H1 (cell line): Measurements from ENCODE around the gene CWC27. TPM values are rescaled to one million over a fixed set of nuclear protein-coding genes. Genes with fewer than 3 reads are reported as not detected.

Source experiments
- BCL11A ChIP-seq, 2 experiments: IDR thresholded peaks; one replicate each; pipeline ENCODE4 v1.6.1; 2011; ENCODE audit warnings: low read depth in 2 of 2, low read length in 2 of 2, mild to moderate bottlenecking in 2 of 2
- FOSL1 ChIP-seq: IDR thresholded peaks from 2 replicates; pipeline ENCODE4 v1.6.1; 2011; ENCODE audit warnings: mild to moderate bottlenecking, low read depth, low read length, moderate library complexity; ENCODE audit not compliant: insufficient read depth
- JUND ChIP-seq: IDR thresholded peaks from 2 replicates; pipeline ENCODE4 v1.6.1; 2011; ENCODE audit warnings: mild to moderate bottlenecking, improper control_type of control experiment, low read length
- NANOG ChIP-seq: IDR thresholded peaks from 2 replicates; pipeline ENCODE4 v1.6.1; 2011; ENCODE audit warnings: low read length, low read depth, mild to moderate bottlenecking, inconsistent platforms; ENCODE audit not compliant: insufficient read depth, poor library complexity, severe bottlenecking
- SIRT6 ChIP-seq: IDR thresholded peaks from one replicate; pipeline ENCODE4 v1.7.1; 2012; ENCODE audit warnings: low read length, inconsistent platforms
- polyA plus RNA-seq, 7 experiments: library from polyadenylated mRNA; depleted of rRNA in 3 of 7; stranded (reverse) in 5 of 7; unstranded in 2 of 7; fragments of >200 nt in 5 of 7; fragments of 200-250 nt in 2 of 7; gene quantifications; 1 replicate in 5 of 7; 2 replicates in 1 of 7; 4 replicates in 1 of 7; pipeline versions ENCODE4 v1.2.1 to v1.2.3, GENCODE V29; 2011 to 2013; ENCODE audit warnings: missing spikeins in 2 of 7, mixed read lengths in 2 of 7
- total RNA-seq: library from RNA; stranded (reverse); fragmentation: NEBNext Ultra II Directional; extraction: Animal tissue kit (Norgen Biotek cat#: 25700); gene quantifications from 2 replicates; pipeline ENCODE4 v1.2.1, GENCODE V29; 2021
- TF ChIP-seq, protein P1 (sequence below): IDR thresholded peaks from 2 replicates; pipeline ENCODE4 v1.6.1; 2012; ENCODE audit warnings: inconsistent platforms

The CWC27 gene
- total and polyA plus RNA-seq, 2 of the 8 experiments (the other 6 are each of a cell fraction or from before 2014, with no cell fraction given): 24.9 to 43.4 TPM

DNA sequence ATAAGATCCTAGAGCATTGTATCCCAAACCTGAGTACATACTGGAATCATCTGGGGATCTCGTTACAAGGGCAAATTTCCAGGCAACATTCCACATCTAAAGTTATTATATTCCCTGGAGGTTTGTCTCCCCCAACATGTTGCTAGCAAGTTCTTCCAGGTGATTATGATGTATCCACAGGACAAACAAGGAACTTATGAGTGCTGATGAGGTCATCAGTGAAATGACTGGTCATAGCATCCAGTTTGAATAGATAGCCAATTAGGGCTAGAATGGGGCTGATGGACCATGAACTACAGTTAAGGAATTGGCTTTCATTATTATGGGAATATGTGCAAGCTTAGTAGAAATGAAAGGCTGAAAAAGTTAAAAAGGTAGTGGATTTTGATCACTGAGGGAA is 115.2 kb downstream of the CWC27 start (continued):
- TF ChIP-seq SIRT6 (no peak), JUND (no peak), NANOG (no peak), FOSL1 (no peak), BCL11A (IDR thresholded peaks at IDR 0.05; ENCODE audit: low read depth in 2 of 2, low read length in 2 of 2) (no peak)
- TF ChIP-seq, protein P1, sequence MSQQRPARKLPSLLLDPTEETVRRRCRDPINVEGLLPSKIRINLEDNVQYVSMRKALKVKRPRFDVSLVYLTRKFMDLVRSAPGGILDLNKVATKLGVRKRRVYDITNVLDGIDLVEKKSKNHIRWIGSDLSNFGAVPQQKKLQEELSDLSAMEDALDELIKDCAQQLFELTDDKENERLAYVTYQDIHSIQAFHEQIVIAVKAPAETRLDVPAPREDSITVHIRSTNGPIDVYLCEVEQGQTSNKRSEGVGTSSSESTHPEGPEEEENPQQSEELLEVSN: no peak
